ENCODE measurements around the gene EPN1.

Gene EPN1

DNA sequence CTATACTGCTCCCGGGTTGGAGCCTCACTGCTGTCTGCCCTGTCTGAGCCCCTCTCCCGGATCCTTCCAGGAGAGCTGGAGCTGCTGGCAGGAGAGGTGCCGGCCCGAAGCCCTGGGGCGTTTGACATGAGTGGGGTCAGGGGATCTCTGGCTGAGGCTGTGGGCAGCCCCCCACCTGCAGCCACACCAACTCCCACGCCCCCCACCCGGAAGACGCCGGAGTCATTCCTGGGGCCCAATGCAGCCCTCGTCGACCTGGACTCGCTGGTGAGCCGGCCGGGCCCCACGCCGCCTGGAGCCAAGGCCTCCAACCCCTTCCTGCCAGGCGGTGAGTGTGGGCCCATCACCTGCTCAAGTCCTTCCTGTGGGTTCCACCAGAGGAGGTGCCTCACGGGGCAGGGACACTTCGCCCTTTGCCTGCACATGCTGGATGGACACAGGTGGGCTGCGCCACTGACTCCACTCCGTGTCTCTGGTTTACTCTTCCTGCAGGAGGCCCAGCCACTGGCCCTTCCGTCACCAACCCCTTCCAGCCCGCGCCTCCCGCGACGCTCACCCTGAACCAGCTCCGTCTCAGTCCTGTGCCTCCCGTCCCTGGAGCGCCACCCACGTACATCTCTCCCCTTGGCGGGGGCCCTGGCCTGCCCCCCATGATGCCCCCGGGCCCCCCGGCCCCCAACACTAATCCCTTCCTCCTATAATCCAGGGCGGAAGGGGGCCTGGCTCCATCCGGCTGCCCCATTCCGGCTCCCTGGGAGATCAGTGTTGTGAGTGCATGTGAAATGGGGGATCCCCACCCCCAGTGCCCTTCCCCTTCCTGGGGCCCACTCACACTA is 19.8 kb downstream of the EPN1 start:
- no peaks in the 10 kb centered on the region for H3K27me3 ChIP-seq (ENCODE audit: insufficient read depth, low read depth)
- no peak overlapping the region for H2AFZ ChIP-seq (ENCODE audit: low read depth)
- H4K20me1 ChIP-seq (ENCODE audit: insufficient read depth): no peaks in the 10 kb centered on the region
- no peak overlapping the region for H3K4me2 ChIP-seq
- H3K4me3 ChIP-seq (IDR thresholded peaks at IDR 0.05; ENCODE audit: insufficient read depth, low read depth, low read length): no peak overlapping the region
- H3K27ac ChIP-seq: no peak overlapping the region
- H3K9ac ChIP-seq: no peak overlapping the region
- no peak for TF ChIP-seq CTCF (conservative IDR thresholded peaks at IDR 0.05; ENCODE audit: low read depth, low read length)
- no peaks in the 10 kb centered on the region for H3K36me3 ChIP-seq (ENCODE audit: insufficient read depth)
- no peaks in the 10 kb centered on the region for H3K79me2 ChIP-seq (ENCODE audit: insufficient read depth, low read depth)
- H3K4me1 ChIP-seq (ENCODE audit: low read depth, poor library complexity, severe bottlenecking): no peaks in the 10 kb centered on the region

DNA sequence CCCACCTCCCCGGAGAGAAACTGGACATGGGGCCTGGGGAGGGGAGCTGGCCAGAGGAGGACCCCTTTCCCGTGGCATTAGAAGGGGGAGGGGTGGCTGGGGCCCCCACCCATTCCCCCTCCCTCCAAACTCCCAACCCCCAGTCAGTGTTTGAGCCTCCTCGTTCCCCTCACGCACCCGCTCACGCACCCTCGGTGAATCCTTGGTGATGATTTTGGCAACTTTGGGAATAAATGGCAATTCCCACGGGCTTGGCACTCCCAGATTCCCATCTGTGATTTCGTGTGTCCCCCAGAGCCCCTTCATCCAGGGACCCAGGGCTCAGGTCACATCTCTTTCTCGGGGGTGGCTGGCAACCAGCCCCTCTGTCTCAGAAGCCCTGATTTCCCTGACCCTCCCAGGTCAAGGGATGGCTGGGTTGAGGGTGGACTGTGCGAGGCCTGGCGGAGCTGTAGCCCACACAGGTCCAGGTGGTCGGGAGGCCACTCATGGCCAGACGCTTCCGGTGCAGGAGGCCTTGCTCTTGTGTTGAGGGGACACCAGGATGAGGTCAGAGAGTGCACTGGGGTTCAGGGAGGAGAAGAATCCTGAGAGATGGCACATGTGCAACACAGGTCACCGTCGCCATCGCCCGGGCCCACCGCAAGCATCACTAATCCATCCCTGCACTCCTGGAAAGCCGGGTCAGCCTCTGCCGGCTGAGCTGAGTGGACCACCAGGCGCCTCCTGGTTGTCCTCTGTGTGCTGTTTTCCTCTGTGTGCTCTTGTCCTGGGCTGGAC is 20.7 kb downstream of the EPN1 start:
- Histone ChIP-seq H3K79me2 (ENCODE audit: insufficient read depth, low read depth) (no peaks in the 10 kb centered on the region), H3K4me2 (no peak overlapping the region), H3K27me3 (ENCODE audit: insufficient read depth, low read depth) (no peaks in the 10 kb centered on the region), H3K9ac (no peak overlapping the region), H3K27ac (no peak overlapping the region), H3K36me3 (ENCODE audit: insufficient read depth) (no peaks in the 10 kb centered on the region), H3K4me3 (IDR thresholded peaks at IDR 0.05; ENCODE audit: insufficient read depth, low read depth, low read length) (no peak overlapping the region), H4K20me1 (ENCODE audit: insufficient read depth) (no peaks in the 10 kb centered on the region), H3K4me1 (ENCODE audit: low read depth, poor library complexity, severe bottlenecking) (no peaks in the 10 kb centered on the region), H2AFZ (ENCODE audit: low read depth) (no peak overlapping the region)
- no peak for TF ChIP-seq CTCF (conservative IDR thresholded peaks at IDR 0.05; ENCODE audit: low read depth, low read length)

DNA sequence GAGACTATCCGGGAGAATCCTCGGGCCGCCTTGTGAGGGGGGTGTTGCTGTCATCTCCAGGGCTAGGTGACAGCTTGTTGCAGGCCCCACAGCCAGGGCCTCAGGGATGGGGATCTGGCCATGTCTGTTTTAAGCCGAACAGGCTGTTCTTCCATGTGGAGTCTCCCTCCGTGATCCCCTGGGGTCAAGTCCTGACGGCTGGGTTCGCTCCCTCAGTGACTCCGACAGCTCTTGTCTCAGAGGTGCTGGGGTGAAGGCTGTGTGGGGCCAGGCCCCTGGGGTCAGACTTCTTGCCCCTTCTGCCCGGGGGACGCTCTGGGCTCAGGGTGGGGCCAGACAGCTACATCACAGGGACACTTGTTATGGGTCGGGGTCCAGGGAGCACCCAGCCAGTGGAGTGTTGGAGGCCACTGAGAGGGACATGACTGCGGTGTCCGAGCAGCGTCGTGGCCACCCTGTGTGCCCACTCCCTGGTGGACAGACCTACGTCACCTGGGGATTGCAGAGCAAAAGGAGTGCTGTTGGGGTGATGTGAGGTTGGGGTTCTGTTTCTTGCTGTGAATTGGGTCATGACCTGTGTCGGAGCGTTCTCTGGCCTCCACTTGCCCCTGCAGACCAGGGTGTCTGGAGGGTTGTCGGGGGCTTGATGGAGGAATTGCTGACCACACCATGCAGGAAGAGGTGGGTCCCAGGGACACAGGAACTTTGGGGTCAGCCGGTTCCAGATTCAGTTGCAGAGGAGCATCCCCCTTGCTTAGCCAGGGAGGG is 21.5 kb downstream of the EPN1 start:
- Histone ChIP-seq H3K4me3 (IDR thresholded peaks at IDR 0.05; ENCODE audit: insufficient read depth, low read depth, low read length) (no peak overlapping the region), H3K4me2 (no peak overlapping the region), H4K20me1 (ENCODE audit: insufficient read depth) (no peaks in the 10 kb centered on the region), H3K9ac (no peak overlapping the region), H3K79me2 (ENCODE audit: insufficient read depth, low read depth) (no peaks in the 10 kb centered on the region), H3K27ac (no peak overlapping the region), H3K4me1 (ENCODE audit: low read depth, poor library complexity, severe bottlenecking) (no peaks in the 10 kb centered on the region), H2AFZ (ENCODE audit: low read depth) (no peak overlapping the region), H3K36me3 (ENCODE audit: insufficient read depth) (no peaks in the 10 kb centered on the region), H3K27me3 (ENCODE audit: insufficient read depth, low read depth) (no peaks in the 10 kb centered on the region)
- no peak for TF ChIP-seq CTCF (conservative IDR thresholded peaks at IDR 0.05; ENCODE audit: low read depth, low read length)

GRCh38 chr19:55697069-55697440 is 22.0 kb downstream of the EPN1 start:
- H3K4me1 ChIP-seq (ENCODE audit: low read depth, poor library complexity, severe bottlenecking): no peaks in the 10 kb centered on the region
- H3K79me2 ChIP-seq (ENCODE audit: insufficient read depth, low read depth): no peaks in the 10 kb centered on the region
- H2AFZ ChIP-seq (ENCODE audit: low read depth): no peak overlapping the region
- no peak overlapping the region for H3K4me3 ChIP-seq (IDR thresholded peaks at IDR 0.05; ENCODE audit: insufficient read depth, low read depth, low read length)
- H3K27me3 ChIP-seq (ENCODE audit: insufficient read depth, low read depth): no peaks in the 10 kb centered on the region
- H3K4me2 ChIP-seq: no peak overlapping the region
- no peak for TF ChIP-seq CTCF (conservative IDR thresholded peaks at IDR 0.05; ENCODE audit: low read depth, low read length)
- no peak overlapping the region for H3K27ac ChIP-seq
- no peaks in the 10 kb centered on the region for H4K20me1 ChIP-seq (ENCODE audit: insufficient read depth)
- no peaks in the 10 kb centered on the region for H3K36me3 ChIP-seq (ENCODE audit: insufficient read depth)
- no peak overlapping the region for H3K9ac ChIP-seq
